NT2/D1 (cell line): Measurements from ENCODE around the gene SLC6A19.
A peak's percentile ranks its signal among the peaks of the same experiment; 100 is the strongest.

Experiments used
- DNase-seq: peaks from one replicate; pipeline ENCODE4 v3.0.0-alpha.2; 2011; ENCODE audit warnings: low read depth, low spot score
- H3K27me3 ChIP-seq: 2 replicates; pipeline ENCODE4 v1.6.0; 2011; ENCODE audit warnings: mild to moderate bottlenecking; ENCODE audit not compliant: insufficient read length, insufficient read depth
- H3K36me3 ChIP-seq: 2 replicates; pipeline ENCODE4 v1.6.1; 2011; ENCODE audit warnings: mild to moderate bottlenecking, low read length, mixed read lengths; ENCODE audit not compliant: insufficient read depth, insufficient read length
- H3K4me1 ChIP-seq: 2 replicates; pipeline ENCODE4 v1.5.1; 2011; ENCODE audit not compliant: insufficient read depth, insufficient read length
- H3K4me3 ChIP-seq: 2 replicates; pipeline ENCODE4 v1.5.1; 2011; ENCODE audit warnings: low read depth; ENCODE audit not compliant: insufficient read length
- H3K9ac ChIP-seq: 2 replicates; pipeline ENCODE4 v1.6.0; 2011; ENCODE audit warnings: low read depth; ENCODE audit not compliant: insufficient read length
- H3K9me3 ChIP-seq: 2 replicates; pipeline ENCODE4 v1.5.1; 2011; ENCODE audit warnings: mild to moderate bottlenecking, low read length; ENCODE audit not compliant: insufficient read depth
- SUZ12 ChIP-seq: IDR thresholded peaks from 2 replicates; pipeline ENCODE4 v1.6.1; 2011; ENCODE audit not compliant: insufficient read length, insufficient read depth; ENCODE audit errors: extremely low read depth
- YY1 ChIP-seq: IDR thresholded peaks from 2 replicates; pipeline ENCODE4 v1.6.1; 2011; ENCODE audit not compliant: insufficient read length, insufficient read depth
- ZNF274 ChIP-seq: IDR thresholded peaks from 2 replicates; pipeline ENCODE4 v1.6.1; 2011; ENCODE audit warnings: mild to moderate bottlenecking, low read depth, low read length

The SLC6A19 gene

GRCh38 chr5:1201327-1202025, at the start of gene SLC6A19:
SLC6A19 (plus strand) TSS chr5:1201595; CDS start chr5:1201651, 56 bp downstream.
- Histone ChIP-seq H3K4me1 (peaks cover 10% of the 10 kb centered on the region), H3K36me3 (no peaks in the 10 kb centered on the region), H3K9ac (no peak within 1 kb of the TSS), H3K9me3 (no peaks in the 10 kb centered on the region), H3K4me3 (no peak within 1 kb of the TSS), H3K27me3 (peaks cover 4% of the 10 kb centered on the region)
- no peak for DNase-seq
- TF ChIP-seq ZNF274 = no peak

- Histone ChIP-seq H3K4me1 (peaks cover 5% of the 10 kb centered on the region), H3K9me3 (no peaks in the 10 kb centered on the region), H3K9ac (no peak overlapping the region), H3K36me3 (no peaks in the 10 kb centered on the region), H3K4me3 (no peak overlapping the region), H3K27me3 (peaks cover 30% of the 10 kb centered on the region)
- DNase-seq = no peak
- TF ChIP-seq ZNF274 = no peak
- no peak for TF ChIP-seq SUZ12
- TF ChIP-seq YY1 = no peak
Observed at GRCh38 chr5:1152156-1152555, 49.2 kb upstream of the SLC6A19 start.

GRCh38 chr5:1152771-1153282, 48.6 kb upstream of the SLC6A19 start:
- Histone ChIP-seq H3K4me1 (peaks cover 5% of the 10 kb centered on the region), H3K9ac (no peak overlapping the region), H3K4me3 (no peak overlapping the region), H3K27me3 (peaks cover 37% of the 10 kb centered on the region), H3K36me3 (no peaks in the 10 kb centered on the region), H3K9me3 (no peaks in the 10 kb centered on the region)
- no peak for DNase-seq
- TF ChIP-seq ZNF274 = no peak
- TF ChIP-seq SUZ12 = no peak

GRCh38 chr5:1153428-1153827, 48.0 kb upstream of the SLC6A19 start:
- no peaks in the 10 kb centered on the region for H3K36me3 ChIP-seq
- H3K27me3 ChIP-seq = peaks cover 40% of the 10 kb centered on the region
- no peak overlapping the region for H3K4me3 ChIP-seq
- TF ChIP-seq SUZ12 (no peak), YY1 (no peak), ZNF274 (no peak)
- no peak for DNase-seq
- peaks cover 5% of the 10 kb centered on the region for H3K4me1 ChIP-seq
- H3K9me3 ChIP-seq = no peaks in the 10 kb centered on the region
- H3K9ac ChIP-seq = no peak overlapping the region

GRCh38 chr5:1155191-1156032, 46.0 kb upstream of the SLC6A19 start:
- TF ChIP-seq SUZ12 (no peak), ZNF274 (no peak), YY1 (no peak)
- peaks cover 3% of the 10 kb centered on the region; the same call in 1 of the 2 replicates for H3K9me3 ChIP-seq
- peak overlapping the region; percentile 50 for H3K9ac ChIP-seq
- peaks cover 5% of the 10 kb centered on the region for H3K4me1 ChIP-seq
- no peaks in the 10 kb centered on the region for H3K36me3 ChIP-seq
- no peak for DNase-seq
- peak overlapping the region; percentile 21 for H3K4me3 ChIP-seq
- H3K27me3 ChIP-seq = peaks cover 40% of the 10 kb centered on the region

- Histone ChIP-seq H3K9ac (peak overlapping the region; percentile 50), H3K4me3 (peak overlapping the region; percentile 21), H3K9me3 (peaks cover 8% of the 10 kb centered on the region; the same call in 1 of the 2 replicates), H3K4me1 (peaks cover 6% of the 10 kb centered on the region), H3K27me3 (peaks cover 40% of the 10 kb centered on the region), H3K36me3 (no peaks in the 10 kb centered on the region)
- TF ChIP-seq SUZ12 (no peak), ZNF274 (no peak), YY1 (no peak)
- no peak for DNase-seq
Observed at GRCh38 chr5:1156033-1156753, 45.2 kb upstream of the SLC6A19 start.
